Stimulated activated memory B cell treated with anti-CD40 and anti-IgM and Interleukin-4, amounts not matched to agents 10 μg/mL and 1 μg/mL and 100 μg/mL, for 72 hours (primary cell): ENCODE measurements around the gene NAA40.
"Not testable (repeated sequence)": the region's sequence is repeated elsewhere in the genome, so short reads cannot be mapped to it uniquely, and the experiment has no call there.

Experiments used
- ATAC-seq: fragments of 150-1000 bp; cut with Tn5 transposase; 2 replicates; pipeline ENCODE4 v1.10.0; 2021
- H3K27ac Mint-ChIP-seq: one replicate; pipeline ENCODE4 v1.8.0; 2022; ENCODE audit warnings: mild to moderate bottlenecking, mixed read lengths
- H3K27me3 Mint-ChIP-seq: one replicate; pipeline ENCODE4 v1.8.0; 2022; ENCODE audit warnings: mixed read lengths
- H3K36me3 Mint-ChIP-seq: one replicate; pipeline ENCODE4 v1.8.0; 2022; ENCODE audit warnings: mixed read lengths
- H3K4me1 Mint-ChIP-seq: one replicate; pipeline ENCODE4 v1.8.0; 2022; ENCODE audit warnings: mixed read lengths
- H3K4me3 Mint-ChIP-seq: one replicate; pipeline ENCODE4 v1.8.0; 2022; ENCODE audit warnings: mild to moderate bottlenecking, moderate library complexity, mixed read lengths
- H3K9me3 Mint-ChIP-seq: one replicate; pipeline ENCODE4 v1.8.0; 2022; ENCODE audit warnings: mixed read lengths

NAA40 gene

DNA sequence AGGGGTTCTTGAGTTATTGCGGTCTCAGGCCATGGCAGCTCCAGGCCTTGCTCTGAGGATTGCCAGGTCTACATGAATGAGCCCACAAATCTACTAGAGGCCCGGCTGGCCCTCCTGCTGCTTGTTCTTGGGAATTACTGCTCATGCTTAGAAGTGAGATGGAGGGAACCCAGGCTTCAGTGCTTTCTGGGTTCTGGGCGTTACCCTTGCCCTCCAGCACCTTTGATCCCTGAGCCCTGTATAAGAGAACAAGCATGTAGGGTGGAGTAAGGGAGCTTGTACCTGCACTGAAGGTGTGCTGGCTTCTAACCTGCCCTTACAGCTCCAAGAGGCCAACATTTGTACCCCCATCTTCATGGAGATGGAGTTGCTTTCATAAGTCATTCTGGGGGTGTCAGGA is 4.0 kb downstream of the NAA40 start:
- Mint-ChIP-seq H3K27me3 (no peaks in the 10 kb centered on the region), H3K27ac (no peak overlapping the region), H3K9me3 (no peaks in the 10 kb centered on the region), H3K36me3 (peaks cover 8% of the 10 kb centered on the region), H3K4me1 (peaks cover 47% of the 10 kb centered on the region), H3K4me3 (no peak overlapping the region)
- no peak for ATAC-seq

DNA sequence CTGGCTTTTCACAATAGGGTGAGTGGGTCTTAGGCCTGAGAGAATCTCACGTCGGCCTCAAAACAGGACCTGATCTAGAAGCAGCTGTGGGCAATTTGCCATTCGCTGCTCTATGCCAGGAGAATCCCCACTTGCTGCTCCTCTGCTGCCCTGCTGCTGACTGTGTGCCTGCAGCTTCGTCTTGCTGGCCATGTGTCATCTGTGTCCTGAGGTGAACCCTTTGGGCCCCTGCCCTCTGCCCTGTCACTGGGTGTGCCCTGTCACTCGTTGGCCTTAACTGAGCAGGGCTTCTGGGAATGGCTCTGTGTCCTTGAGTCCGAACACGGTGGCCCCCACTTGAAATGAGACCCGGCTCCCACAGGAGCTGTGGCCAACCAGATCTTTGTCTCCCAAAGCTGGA is 6.2 kb downstream of the NAA40 start:
- peaks cover 8% of the 10 kb centered on the region for H3K36me3 Mint-ChIP-seq
- H3K27ac Mint-ChIP-seq = no peak overlapping the region
- ATAC-seq = no peak
- peaks cover 34% of the 10 kb centered on the region for H3K4me1 Mint-ChIP-seq
- no peaks in the 10 kb centered on the region for H3K27me3 Mint-ChIP-seq
- H3K4me3 Mint-ChIP-seq = no peak overlapping the region
- H3K9me3 Mint-ChIP-seq = no peaks in the 10 kb centered on the region

DNA sequence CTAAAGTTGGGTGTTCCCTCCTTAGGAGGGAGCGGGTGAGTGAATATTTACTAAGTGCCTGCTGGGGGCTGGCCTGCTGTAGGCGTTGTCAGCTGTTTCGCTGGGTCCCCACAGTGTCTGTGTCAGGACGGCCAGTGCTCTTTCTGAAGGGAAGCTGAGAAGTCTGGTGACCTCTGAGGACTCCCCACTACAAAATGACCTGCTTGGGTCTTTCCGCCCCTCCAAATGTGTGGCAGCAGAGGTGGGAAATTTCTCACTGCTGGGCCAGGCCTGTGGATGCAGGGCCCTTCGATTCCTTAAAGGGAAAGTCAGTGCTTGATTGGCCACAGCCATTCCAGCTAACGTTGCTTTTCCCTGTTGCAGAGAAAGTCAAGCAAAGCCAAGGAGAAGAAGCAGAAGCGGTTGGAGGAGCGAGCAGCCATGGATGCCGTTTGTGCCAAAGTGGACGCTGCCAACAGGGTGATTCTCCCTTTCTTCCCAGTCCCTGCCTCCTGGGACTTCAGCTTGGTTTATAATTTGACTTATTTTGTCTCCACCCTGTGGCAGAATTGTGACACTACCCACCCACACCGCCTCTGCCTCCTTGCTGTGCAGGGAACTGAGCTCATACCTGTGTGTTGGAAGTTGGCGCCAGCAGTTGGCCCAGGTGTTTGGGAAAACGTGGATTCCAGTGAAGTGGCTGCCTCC is 6.8 kb downstream of the NAA40 start:
- H3K27me3 Mint-ChIP-seq = no peaks in the 10 kb centered on the region
- H3K4me3 Mint-ChIP-seq = no peak overlapping the region
- no peaks in the 10 kb centered on the region for H3K9me3 Mint-ChIP-seq
- H3K27ac Mint-ChIP-seq = no peak overlapping the region
- H3K36me3 Mint-ChIP-seq = peaks cover 10% of the 10 kb centered on the region
- H3K4me1 Mint-ChIP-seq = peaks cover 27% of the 10 kb centered on the region
- ATAC-seq = no peak

DNA sequence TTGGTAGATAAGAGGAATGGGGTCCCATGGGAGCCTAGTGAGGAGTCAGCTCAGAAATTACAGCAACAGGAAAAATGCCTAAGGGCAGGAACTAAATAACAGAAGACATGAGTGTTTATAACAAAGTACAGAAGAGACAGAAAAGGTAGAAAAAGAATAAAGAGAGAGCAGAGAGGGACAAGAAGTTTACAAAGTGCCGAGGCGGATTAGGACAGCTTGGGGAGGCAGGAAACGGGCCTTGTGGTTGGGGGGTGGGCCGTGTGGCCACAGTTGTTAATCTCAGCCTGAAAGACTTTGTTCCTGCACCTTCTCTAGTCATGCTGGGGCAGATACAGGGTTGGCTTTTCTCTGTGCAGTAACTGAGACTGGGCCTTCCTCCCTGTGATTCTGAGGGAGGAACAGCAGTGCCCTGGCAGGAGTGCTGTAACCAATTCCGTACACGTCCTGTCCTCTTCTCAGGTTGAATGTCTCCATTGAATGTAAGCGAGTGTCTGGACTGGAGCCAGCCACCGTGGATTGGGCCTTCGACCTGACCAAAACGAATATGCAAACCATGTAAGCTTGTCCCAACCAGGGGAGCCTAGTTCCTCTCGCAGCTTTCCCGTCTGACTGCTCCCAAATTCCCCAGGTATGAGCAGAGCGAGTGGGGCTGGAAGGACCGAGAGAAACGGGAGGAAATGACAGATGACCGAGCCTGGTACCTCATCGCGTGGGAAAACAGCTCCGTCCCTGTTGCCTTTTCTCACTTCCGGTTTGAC is 13.2 kb downstream of the NAA40 start:
- no peak overlapping the region for H3K4me3 Mint-ChIP-seq

DNA sequence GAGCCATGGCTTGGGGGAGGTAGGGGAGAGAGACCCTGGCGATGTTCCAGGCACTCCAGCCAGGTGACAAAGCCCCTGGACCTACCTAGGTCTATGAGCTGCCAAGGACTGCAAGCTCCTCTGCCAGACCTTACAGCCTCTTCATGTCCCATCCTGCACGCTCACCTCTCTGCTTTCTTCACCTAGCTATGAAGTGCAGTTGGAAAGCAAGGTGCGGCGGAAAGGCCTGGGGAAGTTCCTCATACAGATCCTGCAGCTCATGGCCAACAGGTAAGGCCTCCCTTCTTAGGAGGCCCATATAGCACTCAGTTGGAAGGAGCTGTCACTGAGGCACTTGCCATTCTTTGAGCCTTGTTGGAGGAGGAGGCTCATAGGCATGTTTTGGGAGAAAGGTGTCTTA is 13.8 kb downstream of the NAA40 start:
- Mint-ChIP-seq H3K36me3 (peaks cover 44% of the 10 kb centered on the region), H3K4me1 (peaks cover 13% of the 10 kb centered on the region), H3K27me3 (no peaks in the 10 kb centered on the region), H3K4me3 (no peak overlapping the region), H3K27ac (peak overlapping the region; percentile 7), H3K9me3 (no peaks in the 10 kb centered on the region)
- ATAC-seq = no peak

More for the DNA sequence above, 13.2 kb downstream of the NAA40 start:
- Mint-ChIP-seq H3K4me1 (peaks cover 13% of the 10 kb centered on the region), H3K27ac (peak overlapping the region; percentile 7), H3K27me3 (no peaks in the 10 kb centered on the region), H3K36me3 (peaks cover 46% of the 10 kb centered on the region), H3K9me3 (no peaks in the 10 kb centered on the region)
- peak; percentile 45 for ATAC-seq

DNA sequence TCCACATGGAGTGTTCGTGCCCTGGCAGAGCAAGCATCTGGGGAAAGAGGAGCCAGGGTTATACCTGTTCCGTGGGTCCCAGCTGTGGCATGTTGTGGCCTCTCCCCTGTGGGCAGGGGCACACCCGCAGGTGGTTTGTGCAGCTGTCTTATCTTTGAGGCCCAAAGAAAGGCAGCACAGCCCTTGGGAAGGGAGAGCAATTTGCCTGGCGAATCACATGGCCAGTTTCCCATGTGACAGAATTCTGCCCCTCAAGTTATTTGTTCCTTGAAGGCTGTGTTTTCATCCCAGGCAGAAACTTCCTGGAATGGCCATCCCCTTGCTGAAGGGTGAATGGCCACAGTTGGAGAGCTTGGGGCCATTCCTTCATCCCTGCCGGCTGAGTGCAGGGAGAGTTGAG is 19.2 kb downstream of the NAA40 start:
- Mint-ChIP-seq H3K9me3 (no peaks in the 10 kb centered on the region), H3K4me3 (no peak overlapping the region), H3K27ac (no peak overlapping the region), H3K36me3 (peaks cover 33% of the 10 kb centered on the region), H3K27me3 (no peaks in the 10 kb centered on the region), H3K4me1 (peaks cover 17% of the 10 kb centered on the region)
- no peak for ATAC-seq

DNA sequence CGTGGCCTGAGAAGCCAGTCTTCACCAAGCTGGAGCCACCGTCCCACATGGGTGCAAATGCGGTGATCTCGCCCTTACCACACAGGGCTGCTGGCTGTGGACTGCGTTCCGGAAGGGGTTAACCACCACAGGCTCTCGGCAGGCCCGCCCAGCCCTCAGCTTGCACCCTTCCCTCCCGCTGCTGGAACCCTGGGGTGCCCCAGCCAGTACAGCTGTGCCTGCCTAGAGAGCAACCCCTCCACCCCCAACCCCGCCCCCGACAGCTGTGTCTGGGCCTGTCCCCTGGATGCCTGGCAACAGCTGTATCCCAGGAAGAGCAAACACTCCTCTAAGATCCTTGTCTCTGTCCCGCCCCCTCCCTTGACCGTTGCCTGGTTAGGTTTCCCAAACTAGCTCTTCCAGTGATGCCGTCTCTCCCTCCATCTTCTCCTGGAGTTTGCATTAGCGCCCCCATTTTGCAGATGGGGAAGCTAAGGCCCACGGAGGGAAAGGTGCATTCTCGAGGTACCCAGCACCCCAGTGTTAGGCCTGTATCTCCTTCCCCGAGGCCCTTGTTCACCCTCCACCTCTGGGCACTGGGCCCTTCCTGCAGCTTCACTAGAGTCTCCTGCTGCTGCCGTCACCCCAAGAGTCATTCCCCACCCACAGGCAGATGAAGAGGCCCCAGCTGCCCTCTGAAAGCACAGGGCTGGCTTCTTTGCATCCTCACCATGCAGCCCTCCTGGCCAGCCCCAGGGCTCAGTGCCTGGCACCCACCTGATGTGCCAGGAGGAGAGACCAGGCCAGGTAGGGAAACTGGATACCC is 23.0 kb downstream of the NAA40 start:
- Mint-ChIP-seq H3K27ac (no peak overlapping the region), H3K27me3 (no peaks in the 10 kb centered on the region)

DNA sequence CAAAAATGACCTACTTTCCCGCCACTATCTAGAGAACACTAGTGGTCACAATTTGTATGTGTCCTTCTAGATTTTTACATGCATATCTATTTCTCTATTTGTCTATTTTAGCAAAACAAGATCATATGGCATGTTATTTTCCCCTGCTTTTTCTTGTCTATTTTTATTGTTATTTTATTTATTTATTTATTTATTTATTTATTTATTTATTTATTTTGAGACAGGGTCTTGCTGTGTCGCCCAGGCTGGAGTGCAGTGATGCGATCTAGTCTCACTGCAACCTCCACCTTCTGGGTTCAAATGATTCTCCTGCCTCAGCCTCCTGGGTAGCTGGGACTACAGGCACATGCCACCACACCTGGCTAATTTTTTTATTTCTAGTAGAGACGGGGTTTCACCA is 25.1 kb downstream of the NAA40 start:
- not testable (repeated sequence) for H3K36me3 Mint-ChIP-seq

More for the DNA sequence above, 23.0 kb downstream of the NAA40 start:
- peaks cover 4% of the 10 kb centered on the region for H3K36me3 Mint-ChIP-seq
- H3K4me1 Mint-ChIP-seq = peaks cover 17% of the 10 kb centered on the region
- no peaks in the 10 kb centered on the region for H3K9me3 Mint-ChIP-seq
- H3K4me3 Mint-ChIP-seq = no peak overlapping the region
- ATAC-seq = peak; percentile 46

DNA sequence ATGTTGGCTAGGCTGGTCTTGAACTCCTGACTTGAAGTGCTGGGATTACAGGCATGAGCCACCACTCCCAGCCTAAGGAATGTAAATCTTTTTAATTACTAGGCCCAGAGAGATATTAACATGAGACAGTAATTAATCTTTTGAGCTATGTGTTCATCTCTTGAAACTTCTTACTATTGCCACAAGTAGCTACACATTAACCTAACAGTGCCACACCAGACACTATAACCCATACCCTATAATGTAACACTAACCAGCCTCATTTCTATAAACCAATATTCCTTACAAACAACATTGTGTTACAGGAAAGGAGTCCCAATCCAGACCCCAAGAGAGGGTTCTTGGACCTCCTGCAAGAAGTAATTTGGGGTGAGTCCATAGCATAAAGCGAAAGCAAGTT is 27.6 kb downstream of the NAA40 start:
- Mint-ChIP-seq H3K4me1 (peaks cover 7% of the 10 kb centered on the region), H3K36me3 (no peaks in the 10 kb centered on the region), H3K9me3 (no peaks in the 10 kb centered on the region), H3K27ac (no peak overlapping the region), H3K27me3 (peaks cover 18% of the 10 kb centered on the region), H3K4me3 (no peak overlapping the region)
- no peak for ATAC-seq

More for the DNA sequence above, 25.1 kb downstream of the NAA40 start:
- peaks cover 17% of the 10 kb centered on the region for H3K4me1 Mint-ChIP-seq
- H3K4me3 Mint-ChIP-seq, H3K27me3 Mint-ChIP-seq, ATAC-seq, H3K9me3 Mint-ChIP-seq, H3K27ac Mint-ChIP-seq: not testable (repeated sequence)

DNA sequence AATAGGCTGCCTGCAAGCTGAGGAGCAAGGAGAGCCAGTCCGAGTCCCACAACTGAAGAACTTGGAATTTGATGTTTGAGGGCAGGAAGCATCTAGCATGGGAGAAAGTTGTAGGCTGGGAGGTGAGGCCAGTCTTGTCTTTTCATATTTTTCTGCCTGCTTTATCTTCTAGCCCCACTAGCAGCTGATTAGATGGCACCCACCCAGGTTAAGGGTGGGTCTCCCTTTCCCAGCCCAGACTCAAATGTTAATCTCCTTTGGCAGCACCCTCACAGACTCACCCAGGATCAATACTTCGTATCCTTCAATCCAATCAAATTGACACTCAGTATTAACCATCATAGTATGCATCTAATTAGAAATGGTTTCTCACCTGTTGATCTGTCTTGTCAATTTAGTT is 30.7 kb downstream of the NAA40 start:
- peaks cover 18% of the 10 kb centered on the region for H3K27me3 Mint-ChIP-seq
- H3K4me1 Mint-ChIP-seq = peaks cover 12% of the 10 kb centered on the region
- no peak overlapping the region for H3K27ac Mint-ChIP-seq
- H3K36me3 Mint-ChIP-seq = no peaks in the 10 kb centered on the region
- no peak for ATAC-seq
- no peaks in the 10 kb centered on the region for H3K9me3 Mint-ChIP-seq
- H3K4me3 Mint-ChIP-seq = no peak overlapping the region

DNA sequence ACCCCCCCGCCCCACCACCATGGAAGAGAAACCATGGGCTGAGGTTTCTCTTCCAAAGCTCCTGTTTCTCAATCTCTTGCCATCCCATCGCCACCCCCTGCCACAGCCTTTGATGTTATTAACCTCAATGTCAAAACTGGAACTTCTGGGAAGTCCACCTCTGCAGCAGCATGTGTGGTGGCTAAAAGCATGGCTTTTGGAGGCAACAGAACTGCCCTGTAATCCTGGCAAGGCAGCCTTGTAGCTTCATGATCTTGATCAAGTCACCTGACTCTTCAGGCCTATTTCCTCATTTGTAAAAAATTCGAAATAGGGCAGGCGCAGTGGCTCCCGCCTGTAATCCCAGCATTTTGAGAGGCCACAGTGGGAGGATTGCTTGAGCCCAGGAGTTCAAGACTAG is 32.1 kb downstream of the NAA40 start:
- no peaks in the 10 kb centered on the region for H3K9me3 Mint-ChIP-seq
- ATAC-seq = no peak
- peaks cover 18% of the 10 kb centered on the region for H3K4me1 Mint-ChIP-seq
- H3K36me3 Mint-ChIP-seq = peaks cover 1% of the 10 kb centered on the region
- H3K27me3 Mint-ChIP-seq = peaks cover 18% of the 10 kb centered on the region
- H3K27ac Mint-ChIP-seq = no peak overlapping the region
- no peak overlapping the region for H3K4me3 Mint-ChIP-seq

DNA sequence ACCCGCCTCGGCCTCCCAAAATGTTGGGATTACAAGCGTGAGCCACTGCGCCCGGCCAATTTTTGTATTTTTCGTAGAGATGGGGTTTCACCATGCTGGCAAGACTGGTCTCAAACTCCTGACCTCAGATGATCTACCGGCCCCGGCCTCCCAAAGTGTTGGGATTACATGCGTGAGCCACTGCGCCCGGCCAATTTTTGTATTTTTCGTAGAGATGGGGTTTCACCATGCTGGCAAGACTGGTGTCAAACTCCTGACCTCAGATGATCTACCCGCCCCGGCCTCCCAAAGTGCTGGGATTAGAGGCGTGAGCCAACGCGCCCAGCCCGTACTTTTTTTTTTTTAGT is 35.1 kb downstream of the NAA40 start:
- H3K9me3 Mint-ChIP-seq, ATAC-seq: not testable (repeated sequence)
- Mint-ChIP-seq H3K27ac (peak overlapping the region; percentile 99), H3K4me1 (peaks cover 33% of the 10 kb centered on the region), H3K36me3 (peaks cover 16% of the 10 kb centered on the region), H3K4me3 (peak overlapping the region; percentile 100), H3K27me3 (peaks cover 18% of the 10 kb centered on the region)

DNA sequence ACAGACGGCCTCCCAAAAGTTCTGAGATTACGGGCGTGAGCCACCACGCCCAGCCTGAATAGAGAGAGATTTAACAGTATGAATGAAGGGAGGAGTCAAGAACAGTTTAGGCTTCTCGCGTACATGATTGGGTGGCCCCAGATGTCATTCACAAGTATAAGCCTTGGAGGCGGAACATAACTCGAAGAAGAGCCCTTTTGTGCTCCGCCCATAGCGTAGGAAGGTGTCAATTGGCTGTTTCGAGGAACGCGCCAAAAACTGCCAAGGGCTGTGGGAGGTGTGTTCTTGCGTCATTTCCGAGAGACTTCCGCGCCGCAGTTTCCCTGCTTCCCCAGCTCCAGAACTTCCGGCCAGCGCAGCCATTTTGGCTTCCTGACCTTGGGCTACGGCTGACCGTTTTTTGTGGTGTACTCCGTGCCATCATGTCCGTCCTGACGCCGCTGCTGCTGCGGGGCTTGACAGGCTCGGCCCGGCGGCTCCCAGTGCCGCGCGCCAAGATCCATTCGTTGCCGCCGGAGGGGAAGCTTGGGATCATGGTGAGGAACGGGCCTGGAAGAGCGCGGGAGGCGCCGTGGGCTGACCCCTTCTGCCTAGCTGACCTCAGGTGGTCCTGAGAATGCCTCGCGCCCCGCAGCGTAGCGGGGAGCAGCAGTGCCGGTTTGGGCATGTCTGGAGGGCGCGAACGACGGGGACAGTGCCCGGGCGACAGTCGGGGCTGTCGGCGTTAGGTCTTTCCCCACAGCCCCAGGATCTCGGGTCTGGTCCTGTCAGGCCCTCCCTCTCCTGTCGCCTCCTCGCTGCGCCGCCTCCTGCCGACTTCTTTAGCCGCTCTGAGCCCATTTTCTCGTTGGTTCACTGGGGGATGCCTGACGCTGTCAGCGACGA is 35.7 kb downstream of the NAA40 start, which contains the start of gene COX8A:
TSS of gene COX8A (plus strand) at position 362 of the 885 bp plus-strand sequence. CDS start at position 423, 61 bp downstream.
- H3K4me1 Mint-ChIP-seq = peaks cover 33% of the 10 kb centered on the region
- peak within 1 kb of the TSS; percentile 99 for H3K27ac Mint-ChIP-seq
- H3K9me3 Mint-ChIP-seq = no peaks in the 10 kb centered on the region
- H3K4me3 Mint-ChIP-seq = peak within 1 kb of the TSS; percentile 100
- peak; percentile 99 for ATAC-seq
- H3K27me3 Mint-ChIP-seq = peaks cover 12% of the 10 kb centered on the region
- H3K36me3 Mint-ChIP-seq = peaks cover 16% of the 10 kb centered on the region

DNA sequence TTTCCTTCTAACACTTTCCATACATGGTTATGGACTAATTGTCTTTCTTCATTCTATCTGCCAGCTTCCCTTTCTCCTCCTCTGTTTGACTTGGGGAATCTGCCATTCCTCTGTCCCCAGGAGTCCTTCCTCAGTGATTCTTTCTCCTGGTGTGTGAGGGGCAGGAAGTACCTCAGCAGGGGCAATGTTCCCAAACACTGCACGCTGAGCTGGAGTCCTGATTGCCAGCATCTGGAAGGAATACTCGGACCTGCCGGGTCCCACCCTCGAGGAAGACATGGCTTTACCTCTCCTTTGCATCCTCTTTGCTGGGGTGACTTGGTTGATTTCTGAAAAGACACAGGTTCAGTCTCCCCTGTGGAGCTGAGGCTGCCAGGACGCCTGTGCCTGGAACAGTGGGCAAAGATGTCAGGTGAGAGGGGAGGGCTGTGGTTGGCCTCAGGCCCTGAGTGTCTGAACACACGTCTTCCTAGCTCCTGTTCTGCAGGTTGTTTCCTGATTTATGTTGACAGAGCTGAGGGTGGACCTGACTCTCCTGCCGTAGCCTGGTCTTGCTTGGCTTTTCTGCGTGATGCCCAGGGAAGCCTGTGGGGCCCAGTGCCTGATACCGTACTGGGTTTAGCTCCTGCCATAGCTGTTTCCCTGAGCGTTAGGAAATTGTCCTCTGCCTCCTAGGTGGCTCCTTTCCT is 39.9 kb downstream of the NAA40 start:
- H3K27me3 Mint-ChIP-seq = no peaks in the 10 kb centered on the region
- ATAC-seq = no peak
- H3K9me3 Mint-ChIP-seq = no peaks in the 10 kb centered on the region
- no peak overlapping the region for H3K4me3 Mint-ChIP-seq
- peak overlapping the region; percentile 8 for H3K27ac Mint-ChIP-seq
- peaks cover 16% of the 10 kb centered on the region for H3K36me3 Mint-ChIP-seq
- H3K4me1 Mint-ChIP-seq = peaks cover 47% of the 10 kb centered on the region
